Measurements from ENCODE around the gene AP1M2.
A peak's percentile ranks its signal among the peaks of the same experiment; 100 is the strongest.

AP1M2 gene

DNA sequence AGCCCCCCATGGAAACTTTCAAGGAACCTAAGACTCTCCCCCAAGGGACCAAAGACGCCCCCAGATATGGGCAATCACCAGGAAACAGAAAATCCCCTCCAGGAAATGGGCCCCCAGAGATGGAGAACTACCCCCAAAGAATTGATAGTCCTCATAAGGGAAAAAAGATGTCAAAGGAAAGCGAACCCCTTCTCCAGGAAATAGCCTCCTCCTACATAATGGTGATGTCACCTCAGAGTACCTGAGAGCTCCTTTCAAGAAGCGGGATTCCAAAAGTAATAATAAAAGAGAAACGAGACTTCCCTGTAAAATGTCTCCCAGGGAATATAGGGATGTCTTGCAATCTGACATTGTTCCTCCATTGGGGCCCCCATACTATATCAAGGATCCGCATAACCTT, 19.5 kb downstream of the AP1M2 start:
- H3K9ac ChIP-seq = no peak overlapping the region
- no peak overlapping the region for H3K27ac ChIP-seq
- peak overlapping the region; percentile 53 for H3K4me3 ChIP-seq (ENCODE audit: low read depth, low read length)
- no peaks in the 10 kb centered on the region for H3K27me3 ChIP-seq (ENCODE audit: control insufficient read depth, insufficient read depth, low read length)
- no peak overlapping the region for H2AFZ ChIP-seq
- peaks cover 14% of the 10 kb centered on the region for H3K4me1 ChIP-seq
- H3K36me3 ChIP-seq (ENCODE audit: control insufficient read depth, insufficient read depth, low read length) = no peaks in the 10 kb centered on the region
- H3K9me3 ChIP-seq (ENCODE audit: control insufficient read depth, low read length) = no peaks in the 10 kb centered on the region
- TF ChIP-seq, protein P1, sequence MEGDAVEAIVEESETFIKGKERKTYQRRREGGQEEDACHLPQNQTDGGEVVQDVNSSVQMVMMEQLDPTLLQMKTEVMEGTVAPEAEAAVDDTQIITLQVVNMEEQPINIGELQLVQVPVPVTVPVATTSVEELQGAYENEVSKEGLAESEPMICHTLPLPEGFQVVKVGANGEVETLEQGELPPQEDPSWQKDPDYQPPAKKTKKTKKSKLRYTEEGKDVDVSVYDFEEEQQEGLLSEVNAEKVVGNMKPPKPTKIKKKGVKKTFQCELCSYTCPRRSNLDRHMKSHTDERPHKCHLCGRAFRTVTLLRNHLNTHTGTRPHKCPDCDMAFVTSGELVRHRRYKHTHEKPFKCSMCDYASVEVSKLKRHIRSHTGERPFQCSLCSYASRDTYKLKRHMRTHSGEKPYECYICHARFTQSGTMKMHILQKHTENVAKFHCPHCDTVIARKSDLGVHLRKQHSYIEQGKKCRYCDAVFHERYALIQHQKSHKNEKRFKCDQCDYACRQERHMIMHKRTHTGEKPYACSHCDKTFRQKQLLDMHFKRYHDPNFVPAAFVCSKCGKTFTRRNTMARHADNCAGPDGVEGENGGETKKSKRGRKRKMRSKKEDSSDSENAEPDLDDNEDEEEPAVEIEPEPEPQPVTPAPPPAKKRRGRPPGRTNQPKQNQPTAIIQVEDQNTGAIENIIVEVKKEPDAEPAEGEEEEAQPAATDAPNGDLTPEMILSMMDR (IDR thresholded peaks at IDR 0.05) = no peak
- no peaks in the 10 kb centered on the region for H3K79me2 ChIP-seq
- H3K4me2 ChIP-seq (ENCODE audit: low read length) = peak overlapping the region; percentile 72

DNA sequence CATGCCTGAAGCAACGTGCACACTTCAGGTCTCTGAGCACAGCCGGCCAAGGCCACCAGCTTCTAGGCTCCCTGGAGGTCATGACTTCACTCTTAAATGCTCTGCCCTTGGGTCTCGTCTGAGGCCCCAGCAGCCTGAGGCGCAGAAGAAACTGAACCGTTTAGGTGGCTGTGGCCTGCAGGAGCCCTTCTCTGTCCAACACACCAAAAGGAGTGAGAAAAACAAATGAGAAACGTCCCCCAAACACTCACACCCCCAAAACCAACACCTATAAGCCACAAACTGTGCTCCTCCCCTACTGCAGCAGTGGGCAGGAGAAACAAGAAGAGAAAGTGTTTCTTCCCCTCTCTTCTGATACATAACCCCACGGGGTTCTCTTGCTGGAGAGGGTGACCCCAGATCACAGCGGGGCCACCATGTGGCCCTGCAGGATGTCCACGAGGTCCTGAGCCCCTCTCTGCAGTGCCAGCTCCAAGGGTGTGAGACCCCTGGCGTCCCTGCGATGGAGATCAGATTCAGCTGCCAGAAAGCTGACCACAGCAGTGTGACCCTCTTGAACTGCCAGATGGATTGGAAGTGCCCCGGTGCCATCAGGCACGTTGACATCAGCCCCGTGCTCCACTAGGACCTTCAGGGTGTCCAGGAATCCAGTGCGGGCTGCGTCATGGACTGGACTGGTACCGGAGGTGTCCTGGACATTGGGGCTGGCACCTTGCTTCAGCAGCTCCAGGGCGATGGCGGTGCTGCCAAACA, 20.3 kb downstream of the AP1M2 start:
- no peak overlapping the region for H3K4me2 ChIP-seq (ENCODE audit: low read length)
- no peak overlapping the region for H3K9ac ChIP-seq
- H3K36me3 ChIP-seq (ENCODE audit: control insufficient read depth, insufficient read depth, low read length) = no peaks in the 10 kb centered on the region
- no peaks in the 10 kb centered on the region for H3K79me2 ChIP-seq
- no peak overlapping the region for H2AFZ ChIP-seq
- peak overlapping the region; percentile 86 for H3K4me3 ChIP-seq (ENCODE audit: low read depth, low read length)
- TF ChIP-seq, protein P1 (IDR thresholded peaks at IDR 0.05) = no peak
- peak overlapping the region; percentile 85 for H3K27ac ChIP-seq
- no peaks in the 10 kb centered on the region for H3K27me3 ChIP-seq (ENCODE audit: control insufficient read depth, insufficient read depth, low read length)
- peaks cover 14% of the 10 kb centered on the region for H3K4me1 ChIP-seq
- no peaks in the 10 kb centered on the region for H3K9me3 ChIP-seq (ENCODE audit: control insufficient read depth, low read length)

DNA sequence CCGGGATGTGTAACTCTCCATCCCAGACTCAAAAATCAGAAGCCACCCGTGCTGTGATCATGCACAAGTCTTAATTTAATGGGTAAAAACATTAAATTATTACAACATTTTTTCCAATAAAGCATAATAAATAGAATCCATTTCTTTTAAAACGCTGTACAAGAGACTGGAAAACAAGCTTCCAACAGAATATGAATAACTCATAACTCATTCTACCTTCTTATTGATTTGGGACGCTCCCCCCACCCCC, 20.8 kb downstream of the AP1M2 start:
- no peak overlapping the region for H3K9ac ChIP-seq
- no peaks in the 10 kb centered on the region for H3K27me3 ChIP-seq (ENCODE audit: control insufficient read depth, insufficient read depth, low read length)
- H3K4me1 ChIP-seq = peaks cover 14% of the 10 kb centered on the region
- H3K79me2 ChIP-seq = no peaks in the 10 kb centered on the region
- H2AFZ ChIP-seq = peak overlapping the region; percentile 45
- H3K36me3 ChIP-seq (ENCODE audit: control insufficient read depth, insufficient read depth, low read length) = no peaks in the 10 kb centered on the region
- H3K9me3 ChIP-seq (ENCODE audit: control insufficient read depth, low read length) = no peaks in the 10 kb centered on the region
- H3K27ac ChIP-seq = peak overlapping the region; percentile 85
- peak overlapping the region; percentile 73 for H3K4me2 ChIP-seq (ENCODE audit: low read length)
- H3K4me3 ChIP-seq (ENCODE audit: low read depth, low read length) = peak overlapping the region; percentile 86
- TF ChIP-seq, protein P1 (IDR thresholded peaks at IDR 0.05) = no peak

DNA sequence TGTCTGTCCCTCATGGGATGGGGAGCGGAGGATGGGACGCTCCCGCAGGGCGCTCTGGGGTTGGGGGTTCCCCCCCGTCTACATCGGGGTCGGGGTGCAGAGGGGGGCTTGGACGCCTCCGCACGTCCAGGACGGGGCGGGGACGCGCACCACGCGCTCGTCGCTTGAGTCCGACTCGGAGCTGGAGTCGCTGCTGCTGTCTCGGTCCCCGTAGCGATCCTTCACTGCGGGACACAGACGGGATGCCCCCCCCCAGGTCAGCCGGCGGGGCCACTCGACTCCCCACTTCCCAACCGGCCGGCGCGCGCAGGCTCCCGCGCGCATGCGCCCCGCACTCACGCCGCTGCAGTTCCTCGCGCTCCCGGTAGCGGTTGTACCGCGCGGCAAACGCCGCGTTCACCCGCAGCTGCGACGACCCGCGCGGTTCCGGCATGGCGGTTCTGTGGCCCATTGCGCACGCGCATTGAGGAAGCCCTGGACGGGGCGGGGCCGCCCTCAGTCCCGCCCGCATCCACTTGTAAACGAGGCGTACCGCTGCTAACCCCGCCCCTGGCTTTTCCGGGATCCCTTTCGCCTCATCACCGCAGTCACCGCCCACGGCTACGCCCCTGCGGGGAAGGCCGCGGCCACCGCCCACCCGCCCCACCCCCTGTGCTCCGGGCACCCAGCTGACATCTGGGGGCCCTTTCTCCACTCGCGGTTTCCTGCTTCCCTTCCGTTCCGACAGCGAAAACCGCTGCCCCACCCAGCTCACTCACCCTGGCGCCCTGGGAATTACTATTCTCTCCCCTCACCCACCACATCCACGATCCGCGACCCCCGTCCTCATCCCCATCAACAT, 21.3 kb downstream of the AP1M2 start, which contains the start of gene KRI1:
Gene KRI1, minus strand, starts transcription at position 444 of the 841 bp plus-strand sequence. Its CDS starts 11 bp downstream, at position 433.
- TF ChIP-seq, protein P1 (IDR thresholded peaks at IDR 0.05) = peak; percentile 35
- peak within 1 kb of the TSS; percentile 86 for H3K4me3 ChIP-seq (ENCODE audit: low read depth, low read length)
- H3K9ac ChIP-seq = peak within 1 kb of the TSS; percentile 61
- H2AFZ ChIP-seq = peak within 1 kb of the TSS; percentile 88
- peak within 1 kb of the TSS; percentile 74 for H3K4me2 ChIP-seq (ENCODE audit: low read length)
- H3K27ac ChIP-seq = peak within 1 kb of the TSS; percentile 85
- H3K79me2 ChIP-seq = no peaks in the 10 kb centered on the region
- H3K27me3 ChIP-seq (ENCODE audit: control insufficient read depth, insufficient read depth, low read length) = no peaks in the 10 kb centered on the region
- H3K9me3 ChIP-seq (ENCODE audit: control insufficient read depth, low read length) = no peaks in the 10 kb centered on the region
- peaks cover 14% of the 10 kb centered on the region for H3K4me1 ChIP-seq
- H3K36me3 ChIP-seq (ENCODE audit: control insufficient read depth, insufficient read depth, low read length) = no peaks in the 10 kb centered on the region
